Stromal cell of bone marrow (primary cell): Measurements from ENCODE around the gene ARID2.

Experiments
- DNase-seq: peaks from one replicate; pipeline ENCODE4 v3.0.0-alpha.2; 2012; ENCODE audit warnings: low read depth

The ARID2 gene

GRCh38 chr12:45773747-45774146, 44.2 kb downstream of the ARID2 start:
- no peak for DNase-seq

- DNase-seq, result no peak
These were observed 45.1 kb downstream of the ARID2 start for GRCh38 chr12:45774508-45775162.

- DNase-seq, result no peak
These were observed 46.0 kb downstream of the ARID2 start for GRCh38 chr12:45775465-45775864.

GRCh38 chr12:45775964-45776363, 46.5 kb downstream of the ARID2 start:
- DNase-seq, result no peak

DNA sequence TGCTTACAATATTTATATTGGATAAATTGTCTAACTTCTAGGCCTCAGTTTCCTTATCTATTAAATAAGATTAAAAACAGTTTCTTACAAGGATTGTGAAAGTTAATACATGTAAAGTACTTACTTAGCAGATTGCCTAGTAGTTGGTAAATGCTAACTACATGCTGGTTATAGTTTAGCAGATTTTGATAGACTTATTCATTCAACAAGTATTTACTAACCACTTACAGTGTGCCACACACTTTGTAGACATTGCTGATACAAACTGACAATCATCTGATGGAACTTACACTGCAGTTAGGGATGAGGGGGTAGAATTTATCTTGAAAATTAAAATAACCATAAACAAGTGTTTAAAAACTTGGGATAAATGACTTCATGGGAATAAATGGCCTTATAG, 50.4 kb downstream of the ARID2 start:
- DNase-seq, result no peak

- no peak for DNase-seq
These were observed 51.6 kb downstream of the ARID2 start for GRCh38 chr12:45781080-45781479.

- DNase-seq, result no peak
These were observed 55.8 kb downstream of the ARID2 start for GRCh38 chr12:45785315-45785714.

DNA sequence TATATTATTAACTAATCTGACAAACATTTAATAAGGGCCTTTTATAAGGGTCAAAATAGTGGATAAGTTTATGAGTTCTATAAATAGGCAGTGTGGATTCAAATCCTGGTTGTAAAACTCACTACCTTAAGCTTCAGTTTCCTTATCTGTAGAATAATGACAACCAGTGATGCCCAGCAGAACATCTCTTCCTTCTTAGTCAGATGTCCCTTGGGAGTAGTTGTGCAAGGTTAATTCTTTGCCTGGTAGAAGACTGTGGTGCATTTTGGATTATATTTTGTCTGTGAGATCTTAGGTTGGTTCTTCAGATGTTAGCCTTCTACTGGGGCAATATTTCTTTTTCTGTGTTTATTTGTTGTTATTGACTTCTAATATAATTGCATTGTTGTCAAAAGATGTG, 59.5 kb downstream of the ARID2 start:
- DNase-seq, result peak; percentile 45

DNA sequence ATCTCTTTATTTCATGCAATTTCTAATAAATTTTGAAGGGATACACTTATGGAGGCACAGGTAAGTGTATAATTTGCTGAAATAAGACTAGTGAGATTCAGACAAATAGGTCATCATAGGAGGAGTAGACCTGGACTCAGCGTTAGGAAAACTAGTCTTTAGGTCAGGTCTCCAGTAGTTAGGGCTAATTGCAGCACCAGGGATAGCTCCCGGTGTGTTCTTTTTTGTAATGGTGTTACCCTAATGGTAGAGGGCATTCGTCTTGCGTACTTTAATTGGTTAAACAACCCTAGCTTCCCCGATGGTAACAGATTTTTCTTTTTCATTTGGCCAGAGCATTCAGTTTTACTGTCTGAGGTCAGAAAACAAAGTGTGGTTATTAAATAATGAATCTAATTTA, 64.9 kb downstream of the ARID2 start:
- no peak for DNase-seq

DNA sequence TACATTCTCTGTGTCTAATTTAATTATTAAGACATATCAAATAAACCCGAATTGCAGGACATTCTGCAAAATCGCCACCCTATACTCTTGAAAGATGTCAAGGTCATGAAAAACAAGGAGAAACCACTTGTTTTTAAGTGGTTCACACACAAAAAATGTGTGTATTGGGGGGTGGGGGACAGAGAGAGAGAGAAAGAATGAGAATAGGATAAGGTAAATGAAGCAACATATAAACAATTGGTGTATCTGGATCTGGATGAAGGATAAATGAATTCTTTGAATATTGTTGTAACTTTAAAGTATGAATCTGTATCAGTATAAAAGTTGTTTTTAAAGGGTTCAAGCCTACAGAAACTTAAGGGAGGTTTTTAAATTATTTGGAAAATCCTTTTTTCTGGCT, 72.1 kb downstream of the ARID2 start:
- DNase-seq, result no peak

GRCh38 chr12:45803111-45803510, 73.6 kb downstream of the ARID2 start:
- no peak for DNase-seq

- no peak for DNase-seq
These were observed 87.1 kb downstream of the ARID2 start for GRCh38 chr12:45816652-45817051.

DNA sequence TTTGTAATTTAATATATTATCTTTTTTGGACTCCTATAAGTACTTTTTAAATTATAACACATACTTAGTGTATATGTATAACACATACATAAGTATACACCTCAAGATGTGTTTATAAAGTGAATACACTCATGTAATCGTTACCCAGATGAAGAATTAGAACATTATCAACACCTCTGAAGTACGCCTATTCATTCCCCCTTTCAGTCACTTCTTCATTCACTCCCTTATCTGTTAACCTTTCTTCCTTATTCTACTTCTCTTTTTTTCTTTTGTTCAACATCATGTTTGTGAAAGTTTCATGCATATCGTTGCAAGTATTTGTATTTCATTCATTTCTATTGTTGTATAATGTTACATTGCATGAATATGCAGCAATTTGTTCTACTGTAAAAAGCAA, 98.5 kb downstream of the ARID2 start:
- no peak for DNase-seq

- DNase-seq, result no peak
These were observed 98.9 kb downstream of the ARID2 start for GRCh38 chr12:45828402-45828801.

DNA sequence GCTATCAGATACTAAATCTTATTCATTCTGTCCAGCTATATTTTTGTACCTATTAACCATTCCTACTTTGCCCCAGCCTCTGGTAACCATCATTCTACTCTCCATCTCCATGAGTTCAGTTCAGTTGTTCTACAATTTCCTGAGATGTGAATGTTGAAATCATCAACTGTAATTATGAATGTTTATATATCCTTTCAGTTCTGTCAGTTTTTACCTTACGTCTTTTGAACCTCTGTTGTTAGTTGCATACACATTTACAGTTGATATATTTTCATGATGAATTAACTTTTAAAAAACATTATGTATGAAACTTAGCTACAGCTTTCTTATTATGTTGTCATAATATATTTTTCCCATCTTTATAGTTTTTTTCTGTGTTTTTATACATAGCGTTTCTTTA, 102.1 kb downstream of the ARID2 start:
- no peak for DNase-seq

DNA sequence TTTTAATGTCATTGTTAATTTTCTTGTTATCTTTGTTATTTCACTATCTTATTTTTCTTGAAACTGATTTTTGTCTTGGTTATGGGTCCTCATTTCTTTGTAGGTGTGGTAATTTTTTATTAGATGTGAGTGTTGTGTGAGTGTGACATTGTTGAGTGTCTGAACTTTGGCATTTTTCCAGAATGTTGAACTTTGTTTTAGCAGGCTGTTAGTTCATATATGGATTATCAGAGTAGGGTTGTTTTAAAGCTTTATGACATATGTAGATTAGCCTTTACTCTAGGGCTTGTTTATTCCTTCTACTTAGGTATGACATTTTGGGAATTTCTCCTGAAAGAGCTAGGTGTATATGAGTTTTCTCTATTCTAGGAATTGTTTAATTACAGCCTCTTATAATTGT, 103.9 kb downstream of the ARID2 start:
- DNase-seq, result no peak

DNA sequence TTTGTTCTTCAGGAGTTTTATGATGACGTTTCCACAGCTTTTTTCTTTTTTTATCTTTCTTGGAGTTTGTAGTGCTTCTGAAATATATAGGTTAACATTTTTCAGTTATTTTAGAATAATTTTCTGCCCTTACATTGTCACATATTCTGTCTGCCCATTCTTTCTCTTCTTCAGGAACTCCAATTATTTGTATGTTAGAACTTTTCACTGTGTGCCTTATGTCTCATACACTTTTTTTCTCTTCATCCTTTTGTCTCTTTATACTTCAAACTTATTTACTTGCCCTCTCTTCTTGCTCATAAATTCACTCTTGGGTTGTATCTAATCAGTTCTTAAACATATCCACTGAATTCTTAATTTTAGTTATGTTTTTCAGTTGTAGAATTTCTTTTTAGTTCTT, 105.3 kb downstream of the ARID2 start:
- DNase-seq, result no peak

- DNase-seq, result no peak
These were observed 110.4 kb downstream of the ARID2 start for GRCh38 chr12:45839917-45840316.

DNA sequence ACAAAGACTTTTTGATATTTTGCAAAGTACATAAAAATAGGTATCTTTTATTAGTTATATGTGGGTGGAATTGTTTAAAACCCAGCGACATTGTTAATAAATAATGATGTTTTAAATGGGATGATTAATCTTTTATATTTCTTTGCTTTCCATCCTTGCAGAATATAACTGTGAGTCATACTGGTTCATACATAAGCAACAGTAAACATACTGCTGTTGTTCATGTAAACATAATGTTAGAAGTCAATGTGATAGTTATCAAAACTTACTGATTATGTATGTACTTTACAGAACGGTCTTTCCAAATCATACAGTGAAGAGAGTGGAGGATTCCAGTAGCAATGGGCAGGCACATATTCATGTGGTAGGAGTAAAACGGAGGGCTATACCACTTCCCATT, 119.8 kb downstream of the ARID2 start:
- DNase-seq, result no peak

GRCh38 chr12:45850302-45850701, 120.8 kb downstream of the ARID2 start:
- no peak for DNase-seq

GRCh38 chr12:45852508-45852907, 123.0 kb downstream of the ARID2 start:
- no peak for DNase-seq

- DNase-seq, result no peak
These were observed 124.0 kb downstream of the ARID2 start for GRCh38 chr12:45853550-45853949.

GRCh38 chr12:45863332-45863731, 133.8 kb downstream of the ARID2 start:
- DNase-seq, result no peak

DNA sequence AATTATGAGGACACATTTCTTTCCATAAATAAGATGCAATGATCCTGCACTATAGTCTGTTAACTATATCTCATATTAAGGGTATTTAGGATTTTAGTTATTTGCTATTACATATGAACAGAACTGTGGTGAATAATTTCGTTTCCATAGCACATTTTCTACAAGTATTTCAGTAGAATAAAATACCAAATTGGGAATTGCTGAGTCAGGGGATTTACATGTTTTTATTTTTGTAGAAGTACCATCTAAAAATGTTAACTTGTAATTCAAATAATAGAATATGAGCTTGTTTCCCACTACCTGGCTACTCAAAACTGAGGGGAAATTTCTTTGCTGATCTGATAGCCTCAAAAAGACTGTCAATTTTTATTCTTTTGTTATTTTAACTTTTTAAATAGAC, 136.8 kb downstream of the ARID2 start:
- DNase-seq, result no peak

GRCh38 chr12:45872446-45872845, 142.9 kb downstream of the ARID2 start:
- no peak for DNase-seq
